ENCODE data around the gene JAKMIP1.

GRCh38 chr4:6200922-6201362, 593 bp upstream of the JAKMIP1 start:
- TF ChIP-seq EZH2phosphoT487 (IDR thresholded peaks at IDR 0.05), result no peak
- no peak for TF ChIP-seq CTCF (IDR thresholded peaks at IDR 0.05)
- TF ChIP-seq EZH2 (IDR thresholded peaks at IDR 0.05), result no peak

All from neural progenitor cell (in vitro differentiated cells).